Measurements from ENCODE around the gene TRPM3.

DNA sequence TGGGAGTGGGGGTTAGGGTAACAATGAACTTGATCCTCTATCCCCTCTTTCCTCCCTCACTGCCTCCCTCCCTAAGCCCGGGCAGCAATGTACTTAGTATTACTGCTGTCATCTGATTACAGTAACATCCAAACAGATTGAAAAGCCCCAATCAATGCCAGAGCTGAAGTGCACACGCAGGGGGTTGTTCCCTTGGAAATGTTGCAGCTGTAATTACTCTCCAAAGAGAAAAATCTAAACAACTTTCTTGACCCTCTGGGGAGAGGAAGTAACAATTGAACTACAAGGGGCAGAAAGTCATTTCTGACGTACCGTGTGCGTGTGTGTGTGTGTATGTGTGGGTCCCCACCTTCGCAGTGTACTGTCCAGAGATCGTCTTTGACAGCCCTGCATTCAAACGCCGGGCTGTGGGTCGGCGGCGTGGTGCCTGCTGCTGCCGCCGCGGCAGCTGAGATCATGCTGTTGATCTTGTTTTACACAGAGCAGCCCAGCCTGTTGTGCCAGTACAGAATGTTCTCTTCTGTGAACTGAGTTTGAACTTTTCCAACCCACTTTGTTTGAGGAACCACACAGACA lies 640.9 kb downstream of the TRPM3 start:
- TF ChIP-seq, protein P1, sequence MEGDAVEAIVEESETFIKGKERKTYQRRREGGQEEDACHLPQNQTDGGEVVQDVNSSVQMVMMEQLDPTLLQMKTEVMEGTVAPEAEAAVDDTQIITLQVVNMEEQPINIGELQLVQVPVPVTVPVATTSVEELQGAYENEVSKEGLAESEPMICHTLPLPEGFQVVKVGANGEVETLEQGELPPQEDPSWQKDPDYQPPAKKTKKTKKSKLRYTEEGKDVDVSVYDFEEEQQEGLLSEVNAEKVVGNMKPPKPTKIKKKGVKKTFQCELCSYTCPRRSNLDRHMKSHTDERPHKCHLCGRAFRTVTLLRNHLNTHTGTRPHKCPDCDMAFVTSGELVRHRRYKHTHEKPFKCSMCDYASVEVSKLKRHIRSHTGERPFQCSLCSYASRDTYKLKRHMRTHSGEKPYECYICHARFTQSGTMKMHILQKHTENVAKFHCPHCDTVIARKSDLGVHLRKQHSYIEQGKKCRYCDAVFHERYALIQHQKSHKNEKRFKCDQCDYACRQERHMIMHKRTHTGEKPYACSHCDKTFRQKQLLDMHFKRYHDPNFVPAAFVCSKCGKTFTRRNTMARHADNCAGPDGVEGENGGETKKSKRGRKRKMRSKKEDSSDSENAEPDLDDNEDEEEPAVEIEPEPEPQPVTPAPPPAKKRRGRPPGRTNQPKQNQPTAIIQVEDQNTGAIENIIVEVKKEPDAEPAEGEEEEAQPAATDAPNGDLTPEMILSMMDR (IDR thresholded peaks at IDR 0.05): no peak
- peak; percentile 67 to 100 (median 97) for TF ChIP-seq POLR2AphosphoS5 (IDR thresholded peaks at IDR 0.05)
